ENCODE data around the gene SGCD.

The SGCD gene

GRCh38 chr5:156522651-156523529, 195.9 kb downstream of the SGCD start:
- no peak for DNase-seq

DNA sequence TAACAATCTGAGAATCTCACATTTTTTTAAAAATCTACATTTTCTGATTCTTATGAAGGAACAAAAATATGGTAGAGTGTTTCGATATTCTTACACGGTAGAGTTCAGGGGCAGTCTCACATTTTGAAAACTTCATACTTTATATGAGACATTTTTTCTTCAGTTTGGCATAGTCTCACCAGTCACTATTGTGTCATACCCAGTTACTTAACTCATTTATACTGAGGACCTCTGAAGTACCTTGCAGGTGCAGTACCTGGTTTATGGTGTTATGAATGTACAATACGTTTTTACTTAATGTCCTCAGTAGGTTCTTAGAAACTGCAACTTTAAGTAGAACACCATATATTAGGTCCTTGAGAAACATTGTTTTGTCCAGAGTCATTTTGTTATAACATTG, 196.6 kb downstream of the SGCD start:
- no peak for DNase-seq

DNA sequence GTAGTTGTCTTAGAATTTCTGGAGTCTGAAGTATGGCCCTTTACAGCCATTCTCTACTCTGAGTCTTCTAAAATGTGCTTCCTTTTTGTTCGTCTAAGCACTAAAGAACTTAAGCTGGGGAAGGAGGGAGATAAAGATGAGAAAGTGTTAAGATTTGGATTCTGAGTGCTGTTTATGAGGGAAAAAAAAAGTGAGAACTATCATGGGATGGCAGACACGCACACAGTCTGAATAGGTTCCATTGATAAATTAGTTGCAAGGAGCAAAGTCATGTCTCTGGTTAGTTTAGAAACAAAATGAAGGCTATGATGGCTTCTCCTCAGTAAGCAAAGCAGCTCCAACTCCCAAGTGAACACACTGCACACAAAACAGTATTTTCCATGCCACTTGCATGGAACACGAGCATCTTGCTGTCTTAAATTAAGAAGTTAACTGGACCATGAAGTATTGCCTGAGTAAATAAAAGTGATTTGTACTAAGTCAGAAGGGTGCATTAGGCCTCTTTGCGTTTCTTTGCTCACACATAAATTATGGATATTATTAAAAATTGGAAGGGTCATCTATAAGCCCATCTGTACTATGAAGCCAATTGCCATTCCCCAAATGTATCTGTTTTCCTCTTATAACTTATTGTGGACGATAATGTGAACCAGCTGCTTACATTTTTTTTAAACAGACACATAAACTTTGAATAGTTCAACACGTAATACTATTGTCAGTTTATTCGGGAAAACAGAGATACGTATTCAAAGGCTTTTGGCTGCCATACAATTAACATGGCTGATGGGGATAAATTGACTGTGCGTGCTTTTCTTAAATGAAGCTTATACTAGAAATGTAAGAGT, 199.3 kb downstream of the SGCD start:
- DNase-seq: no peak

DNA sequence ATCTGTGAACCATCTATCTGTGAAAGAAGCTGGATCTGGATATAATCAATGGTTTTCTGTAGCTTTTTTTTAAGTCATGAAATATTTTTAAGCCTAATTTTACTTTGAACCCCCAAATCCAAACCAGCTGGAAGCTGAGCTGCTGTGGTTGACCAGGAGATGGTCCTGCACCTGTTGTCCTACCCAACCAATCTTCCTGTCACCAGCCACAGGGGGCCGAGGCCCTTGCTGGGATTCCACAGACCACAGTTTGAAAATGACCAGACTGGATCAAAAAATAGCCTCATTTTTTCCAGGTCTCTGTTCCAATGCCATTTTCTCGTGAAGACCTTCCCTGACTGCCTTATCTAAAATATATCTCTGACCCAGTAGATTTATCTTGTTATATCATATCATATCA, 200.6 kb downstream of the SGCD start:
- no peak for DNase-seq

DNA sequence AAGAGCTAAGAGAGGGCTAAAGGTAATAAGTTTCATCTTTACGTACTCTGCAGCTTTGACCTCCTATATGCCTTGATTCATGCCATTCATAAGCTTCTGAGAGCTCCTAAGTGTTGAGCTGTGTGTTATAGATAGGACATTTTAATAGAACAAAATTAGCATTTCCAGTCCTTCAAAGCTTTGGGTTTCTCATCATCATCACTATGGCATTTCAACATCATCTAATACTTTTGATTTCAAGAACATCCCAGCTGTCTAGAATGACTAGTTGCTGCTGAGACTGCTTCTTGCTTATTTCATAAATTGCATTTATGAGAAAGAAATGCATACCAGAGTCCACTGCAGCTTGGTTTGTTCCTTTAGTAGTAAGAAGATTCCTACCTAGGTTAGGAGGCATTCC, 201.7 kb downstream of the SGCD start:
- DNase-seq: no peak

DNA sequence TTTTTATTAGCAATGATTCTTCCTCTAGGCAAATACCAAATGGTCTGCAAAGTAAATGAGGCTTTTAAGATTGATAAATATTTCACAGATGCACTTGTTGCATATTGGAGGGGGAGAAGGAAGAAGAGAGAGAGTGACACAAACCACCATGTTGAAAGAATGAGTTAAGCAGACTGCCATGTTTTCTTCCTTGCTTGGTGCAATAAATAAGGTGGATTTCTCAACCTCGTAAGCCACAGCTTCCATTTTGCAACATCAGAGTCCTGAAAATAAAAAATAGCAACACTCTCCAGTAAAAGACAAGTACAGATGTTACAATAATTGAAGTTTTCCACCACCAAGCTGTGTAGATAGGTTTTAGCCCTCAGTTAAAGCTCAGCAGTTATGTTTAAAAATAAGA, 202.9 kb downstream of the SGCD start:
- no peak for DNase-seq

DNA sequence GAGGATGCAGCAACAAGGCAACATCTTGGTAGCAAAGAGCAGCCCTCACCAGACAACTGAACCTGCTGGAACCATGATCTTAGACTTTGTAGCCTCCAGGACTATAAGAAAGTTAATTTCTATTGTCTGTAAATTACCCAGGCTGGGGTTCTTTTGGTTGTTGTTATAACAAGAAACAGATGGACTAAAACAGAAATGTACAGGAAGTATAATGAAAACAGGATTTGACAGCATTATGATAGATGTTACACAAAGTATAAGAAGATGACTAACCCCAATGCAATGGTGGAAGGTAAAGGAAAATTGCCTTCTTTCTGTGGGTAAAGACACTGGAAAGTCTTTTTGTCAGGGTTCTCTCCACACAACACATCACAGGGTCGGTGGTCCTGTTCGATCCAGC, 204.2 kb downstream of the SGCD start:
- DNase-seq: no peak

GRCh38 chr5:156532921-156533320, 206.0 kb downstream of the SGCD start:
- DNase-seq: no peak

- no peak for DNase-seq
These were observed 207.1 kb downstream of the SGCD start for GRCh38 chr5:156534085-156534484.

- DNase-seq: no peak
These were observed 208.0 kb downstream of the SGCD start for GRCh38 chr5:156534906-156535485.

- DNase-seq: no peak
These were observed 213.5 kb downstream of the SGCD start for GRCh38 chr5:156540491-156540890.

- no peak for DNase-seq
These were observed 214.6 kb downstream of the SGCD start for GRCh38 chr5:156541582-156541981.

- DNase-seq: no peak
These were observed 216.6 kb downstream of the SGCD start for GRCh38 chr5:156543348-156544145.

DNA sequence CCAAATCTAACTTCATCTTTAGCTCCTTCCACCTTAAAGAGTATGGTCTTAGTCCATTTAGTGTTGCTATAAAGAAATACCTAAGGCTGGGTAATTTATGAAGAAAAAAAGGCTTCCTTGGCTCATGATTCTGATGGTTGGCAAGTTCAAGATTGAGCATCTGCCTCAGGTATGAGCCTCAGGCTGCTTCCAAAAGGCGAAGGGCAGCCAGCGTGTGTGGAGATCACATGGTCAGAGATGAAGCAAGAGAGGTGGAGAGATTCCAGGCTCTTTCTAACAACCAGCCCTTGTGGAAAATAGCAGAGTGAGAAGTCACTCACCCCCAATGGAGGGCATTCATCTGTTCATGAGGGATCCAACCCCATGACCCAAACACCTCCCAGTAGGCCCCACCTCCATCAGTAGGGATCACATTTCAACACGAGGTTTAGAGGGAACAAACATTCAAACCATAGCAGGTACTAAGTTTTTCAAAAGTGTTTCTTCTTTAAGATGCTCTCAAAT, 225.9 kb downstream of the SGCD start:
- no peak for DNase-seq

DNA sequence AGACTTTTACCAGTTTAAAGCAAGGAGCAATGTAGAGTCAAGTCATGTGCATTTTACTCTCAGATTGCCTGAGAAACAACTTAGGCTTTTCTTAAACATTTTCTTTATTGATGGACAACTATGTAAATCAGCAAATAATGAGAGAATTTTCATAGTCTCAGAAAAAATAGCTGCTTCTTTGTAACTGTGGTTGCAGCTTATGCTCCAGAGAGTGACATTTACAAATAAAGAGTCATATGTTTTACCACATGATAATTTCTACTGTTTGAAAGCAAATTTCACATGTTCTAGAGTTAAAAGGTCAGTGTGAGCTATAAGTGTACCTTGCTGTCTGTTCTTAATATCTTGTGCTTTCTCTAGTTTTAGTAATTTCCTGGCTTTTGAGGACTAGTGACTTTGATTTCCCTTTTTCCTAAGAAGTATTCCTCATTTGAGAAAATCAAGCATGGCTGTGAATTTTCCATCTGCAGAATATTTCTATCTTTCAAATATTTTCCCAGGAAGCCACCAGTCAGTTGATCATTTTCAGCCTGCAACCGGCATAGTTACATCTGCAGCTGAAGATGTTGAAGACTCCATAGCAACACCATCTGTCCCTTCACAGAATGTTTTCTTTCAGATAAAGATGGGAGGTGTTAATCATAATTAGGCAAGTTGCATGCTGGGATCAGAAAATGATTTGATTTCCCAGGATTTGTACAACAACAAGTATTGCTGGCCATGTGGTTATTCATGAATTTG, 229.9 kb downstream of the SGCD start:
- peak; percentile 21 for DNase-seq

GRCh38 chr5:156560002-156560401, 233.0 kb downstream of the SGCD start:
- no peak for DNase-seq

- DNase-seq: no peak
These were observed 234.7 kb downstream of the SGCD start for GRCh38 chr5:156561651-156562050.

DNA sequence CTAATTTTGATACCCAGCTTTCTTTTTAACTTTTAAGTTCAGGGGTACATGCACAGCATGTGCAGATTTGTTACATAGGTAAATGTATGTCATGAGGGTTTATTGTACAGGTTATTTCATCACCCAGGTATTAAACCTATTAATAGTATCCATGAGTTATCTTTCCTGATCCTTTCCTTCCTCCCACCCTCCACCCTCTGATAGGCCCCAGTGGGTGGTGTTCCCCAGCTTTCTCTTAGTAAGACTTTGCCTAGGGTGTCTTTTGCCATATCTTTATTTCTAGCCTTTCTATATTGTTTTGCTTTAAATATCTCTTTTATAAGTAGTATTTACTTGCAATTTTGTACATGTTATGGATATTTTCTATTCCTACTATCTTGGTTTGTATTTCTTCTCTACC, 243.7 kb downstream of the SGCD start:
- no peak for DNase-seq

DNA sequence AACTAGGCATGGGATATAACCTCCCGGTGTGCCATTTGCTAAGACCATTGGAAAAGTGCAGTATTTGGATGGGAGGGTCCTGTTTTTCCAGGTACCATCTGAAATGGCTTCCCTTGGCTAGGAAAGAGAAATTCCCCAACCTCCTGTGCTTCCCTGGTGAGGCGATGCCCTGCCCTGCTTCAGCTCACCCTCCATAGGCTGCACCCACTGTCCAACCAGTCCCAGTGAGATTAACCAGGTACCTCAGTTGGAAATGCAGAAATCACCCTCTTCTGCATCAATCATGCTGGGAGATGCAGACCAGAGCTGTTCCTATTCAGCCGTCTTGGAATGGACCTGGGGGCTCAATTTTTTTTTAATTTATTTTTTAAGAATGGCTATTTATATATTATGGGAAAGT, 254.8 kb downstream of the SGCD start:
- no peak for DNase-seq

GRCh38 chr5:156582193-156582598, 255.2 kb downstream of the SGCD start:
- DNase-seq: no peak

DNA sequence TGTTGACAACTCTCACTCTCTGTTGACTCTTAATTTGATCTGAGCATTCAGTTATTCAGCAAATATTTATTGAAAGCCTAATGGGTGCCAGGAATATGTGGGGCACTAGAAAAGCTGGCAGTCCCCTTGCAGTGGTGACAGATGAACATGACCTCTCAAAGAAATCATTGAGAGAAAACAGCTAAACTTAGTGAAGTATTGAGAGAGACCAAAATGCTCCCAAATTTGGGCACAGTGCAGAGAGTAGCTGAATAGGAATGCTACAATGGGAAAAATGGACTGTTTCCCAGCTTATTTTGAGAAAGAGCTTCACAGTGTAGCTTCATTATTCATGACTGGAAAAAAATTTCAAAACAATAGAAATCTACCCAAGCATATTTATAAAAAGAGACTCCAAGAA, 257.9 kb downstream of the SGCD start:
- DNase-seq: no peak

GRCh38 chr5:156585999-156586398, 259.0 kb downstream of the SGCD start:
- no peak for DNase-seq
